NB4 (cell line): Measurements from ENCODE around the gene SSBP3.

Experiments used
- MYC ChIP-seq: IDR thresholded peaks from 2 replicates; pipeline ENCODE4 v1.6.1; 2011; ENCODE audit warnings: low read depth, low read length
- TF ChIP-seq, protein P1 (sequence below): IDR thresholded peaks from one replicate; pipeline ENCODE4 v1.5.1; 2012; ENCODE audit warnings: low read depth, low read length

DNA sequence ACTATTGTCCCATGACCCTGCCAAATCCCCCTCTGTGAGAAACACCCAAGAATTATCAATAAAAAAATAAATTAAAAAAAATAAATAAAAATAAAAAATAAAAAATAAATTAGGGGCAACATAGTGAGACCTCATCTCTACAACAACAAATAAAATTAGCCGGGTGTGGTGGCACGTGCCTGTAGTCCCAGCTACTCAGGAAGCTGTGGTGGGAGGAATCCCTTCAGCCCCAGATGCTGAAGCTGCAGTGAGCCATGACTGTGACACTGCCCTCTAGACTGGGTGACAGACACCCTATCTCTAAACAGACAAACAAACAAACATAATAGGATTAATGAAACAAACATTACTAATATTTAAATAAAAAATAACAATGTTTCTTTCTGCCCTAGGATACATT, 171.9 kb downstream of the SSBP3 start:
- TF ChIP-seq, protein P1, sequence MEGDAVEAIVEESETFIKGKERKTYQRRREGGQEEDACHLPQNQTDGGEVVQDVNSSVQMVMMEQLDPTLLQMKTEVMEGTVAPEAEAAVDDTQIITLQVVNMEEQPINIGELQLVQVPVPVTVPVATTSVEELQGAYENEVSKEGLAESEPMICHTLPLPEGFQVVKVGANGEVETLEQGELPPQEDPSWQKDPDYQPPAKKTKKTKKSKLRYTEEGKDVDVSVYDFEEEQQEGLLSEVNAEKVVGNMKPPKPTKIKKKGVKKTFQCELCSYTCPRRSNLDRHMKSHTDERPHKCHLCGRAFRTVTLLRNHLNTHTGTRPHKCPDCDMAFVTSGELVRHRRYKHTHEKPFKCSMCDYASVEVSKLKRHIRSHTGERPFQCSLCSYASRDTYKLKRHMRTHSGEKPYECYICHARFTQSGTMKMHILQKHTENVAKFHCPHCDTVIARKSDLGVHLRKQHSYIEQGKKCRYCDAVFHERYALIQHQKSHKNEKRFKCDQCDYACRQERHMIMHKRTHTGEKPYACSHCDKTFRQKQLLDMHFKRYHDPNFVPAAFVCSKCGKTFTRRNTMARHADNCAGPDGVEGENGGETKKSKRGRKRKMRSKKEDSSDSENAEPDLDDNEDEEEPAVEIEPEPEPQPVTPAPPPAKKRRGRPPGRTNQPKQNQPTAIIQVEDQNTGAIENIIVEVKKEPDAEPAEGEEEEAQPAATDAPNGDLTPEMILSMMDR, result no peak
- TF ChIP-seq MYC, result no peak
